KOPT-K1 (cell line): Measurements from ENCODE around the gene TRAF1.

Experiments used
- H3K27ac ChIP-seq: fragments of 200-600 bp; sonication (generic); 2 replicates; pipeline ENCODE4 v1.5.1; 2016; ENCODE audit warnings: antibody characterized with exemption, mild to moderate bottlenecking, low read depth, low read length; ENCODE audit not compliant: poor library complexity, severe bottlenecking
- H3K36me3 ChIP-seq: fragments of 200-600 bp; sonication (generic); 2 replicates; pipeline ENCODE4 v1.5.1; 2017; ENCODE audit warnings: antibody characterized with exemption, mild to moderate bottlenecking, low read length, moderate library complexity; ENCODE audit not compliant: insufficient read depth
- H3K9me3 ChIP-seq: fragments of 200-600 bp; sonication (generic); 2 replicates; pipeline ENCODE4 v1.5.1; 2017; ENCODE audit warnings: antibody characterized with exemption, low read length, mild to moderate bottlenecking; ENCODE audit not compliant: insufficient read depth, poor library complexity, severe bottlenecking

Gene TRAF1

GRCh38 chr9:120933310-120934055 is 6.9 kb upstream of the TRAF1 start:
- no peak overlapping the region for H3K27ac ChIP-seq
- no peaks in the 10 kb centered on the region for H3K9me3 ChIP-seq
- no peaks in the 10 kb centered on the region for H3K36me3 ChIP-seq

- Histone ChIP-seq H3K36me3 (no peaks in the 10 kb centered on the region), H3K27ac (peak overlapping the region; percentile 77), H3K9me3 (no peaks in the 10 kb centered on the region)
Observed at GRCh38 chr9:120932086-120932823, 5.7 kb upstream of the TRAF1 start.

- Histone ChIP-seq H3K27ac (peak overlapping the region; percentile 77), H3K9me3 (no peaks in the 10 kb centered on the region), H3K36me3 (no peaks in the 10 kb centered on the region)
Observed at GRCh38 chr9:120931231-120932085, 4.9 kb upstream of the TRAF1 start.

GRCh38 chr9:120929229-120929791 is 2.7 kb upstream of the TRAF1 start:
- H3K36me3 ChIP-seq, result no peaks in the 10 kb centered on the region
- H3K27ac ChIP-seq, result peak overlapping the region; percentile 81
- no peaks in the 10 kb centered on the region for H3K9me3 ChIP-seq

GRCh38 chr9:120928483-120929228 is 2.1 kb upstream of the TRAF1 start:
- Histone ChIP-seq H3K9me3 (no peaks in the 10 kb centered on the region), H3K27ac (peak overlapping the region; percentile 81), H3K36me3 (no peaks in the 10 kb centered on the region)

GRCh38 chr9:120928015-120928482 is 1.5 kb upstream of the TRAF1 start:
- Histone ChIP-seq H3K27ac (peak overlapping the region; percentile 81), H3K36me3 (no peaks in the 10 kb centered on the region), H3K9me3 (no peaks in the 10 kb centered on the region)

GRCh38 chr9:120927269-120928014 is 846 bp upstream of the TRAF1 start:
- Histone ChIP-seq H3K9me3 (no peaks in the 10 kb centered on the region), H3K36me3 (no peaks in the 10 kb centered on the region), H3K27ac (peak overlapping the region; percentile 81)

GRCh38 chr9:120925535-120926396 is 830 bp downstream of the TRAF1 start:
- Histone ChIP-seq H3K9me3 (no peaks in the 10 kb centered on the region), H3K36me3 (no peaks in the 10 kb centered on the region), H3K27ac (peak overlapping the region; percentile 64)

GRCh38 chr9:120924698-120925534 is 1.7 kb downstream of the TRAF1 start:
- H3K36me3 ChIP-seq, result no peaks in the 10 kb centered on the region
- no peaks in the 10 kb centered on the region for H3K9me3 ChIP-seq
- H3K27ac ChIP-seq, result peak overlapping the region; percentile 4

GRCh38 chr9:120923620-120924328 is 2.8 kb downstream of the TRAF1 start:
- H3K36me3 ChIP-seq, result no peaks in the 10 kb centered on the region
- no peaks in the 10 kb centered on the region for H3K9me3 ChIP-seq
- no peak overlapping the region for H3K27ac ChIP-seq

- no peaks in the 10 kb centered on the region for H3K9me3 ChIP-seq
- H3K27ac ChIP-seq, result no peak overlapping the region
- H3K36me3 ChIP-seq, result no peaks in the 10 kb centered on the region
Observed at GRCh38 chr9:120922404-120923195, 4.0 kb downstream of the TRAF1 start.
